Measurements from ENCODE around the gene CDKAL1.

DNA sequence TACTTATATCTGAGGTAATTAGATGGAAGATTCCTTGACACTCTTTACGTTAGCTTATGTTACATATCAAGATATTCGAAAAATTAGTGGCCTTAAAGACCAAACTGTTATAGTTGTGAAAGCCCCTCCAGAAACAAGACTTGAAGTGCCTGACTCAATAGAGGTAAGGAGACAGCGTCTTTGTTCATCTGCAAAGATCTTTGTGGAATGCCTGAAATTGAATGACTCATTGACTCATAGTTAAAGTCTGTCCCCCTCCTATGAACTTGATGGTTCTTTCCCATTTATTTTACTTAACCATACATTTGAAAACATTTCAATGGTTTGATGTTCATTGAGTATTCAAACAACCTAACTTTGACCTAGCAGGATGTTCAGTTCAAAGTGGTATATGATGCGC, 47.6 kb upstream of the CDKAL1 start:
- TF ChIP-seq SIN3A (IDR thresholded peaks at IDR 0.05; ENCODE audit: borderline replicate concordance, insufficient read depth, low read length) = no peak
- TF ChIP-seq POLR2AphosphoS5 (IDR thresholded peaks at IDR 0.05; ENCODE audit: low read depth, low read length) = no peak
- TF ChIP-seq, protein P1, sequence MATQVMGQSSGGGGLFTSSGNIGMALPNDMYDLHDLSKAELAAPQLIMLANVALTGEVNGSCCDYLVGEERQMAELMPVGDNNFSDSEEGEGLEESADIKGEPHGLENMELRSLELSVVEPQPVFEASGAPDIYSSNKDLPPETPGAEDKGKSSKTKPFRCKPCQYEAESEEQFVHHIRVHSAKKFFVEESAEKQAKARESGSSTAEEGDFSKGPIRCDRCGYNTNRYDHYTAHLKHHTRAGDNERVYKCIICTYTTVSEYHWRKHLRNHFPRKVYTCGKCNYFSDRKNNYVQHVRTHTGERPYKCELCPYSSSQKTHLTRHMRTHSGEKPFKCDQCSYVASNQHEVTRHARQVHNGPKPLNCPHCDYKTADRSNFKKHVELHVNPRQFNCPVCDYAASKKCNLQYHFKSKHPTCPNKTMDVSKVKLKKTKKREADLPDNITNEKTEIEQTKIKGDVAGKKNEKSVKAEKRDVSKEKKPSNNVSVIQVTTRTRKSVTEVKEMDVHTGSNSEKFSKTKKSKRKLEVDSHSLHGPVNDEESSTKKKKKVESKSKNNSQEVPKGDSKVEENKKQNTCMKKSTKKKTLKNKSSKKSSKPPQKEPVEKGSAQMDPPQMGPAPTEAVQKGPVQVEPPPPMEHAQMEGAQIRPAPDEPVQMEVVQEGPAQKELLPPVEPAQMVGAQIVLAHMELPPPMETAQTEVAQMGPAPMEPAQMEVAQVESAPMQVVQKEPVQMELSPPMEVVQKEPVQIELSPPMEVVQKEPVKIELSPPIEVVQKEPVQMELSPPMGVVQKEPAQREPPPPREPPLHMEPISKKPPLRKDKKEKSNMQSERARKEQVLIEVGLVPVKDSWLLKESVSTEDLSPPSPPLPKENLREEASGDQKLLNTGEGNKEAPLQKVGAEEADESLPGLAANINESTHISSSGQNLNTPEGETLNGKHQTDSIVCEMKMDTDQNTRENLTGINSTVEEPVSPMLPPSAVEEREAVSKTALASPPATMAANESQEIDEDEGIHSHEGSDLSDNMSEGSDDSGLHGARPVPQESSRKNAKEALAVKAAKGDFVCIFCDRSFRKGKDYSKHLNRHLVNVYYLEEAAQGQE (IDR thresholded peaks at IDR 0.05; ENCODE audit: insufficient read depth in 1 of 2, low read depth in 2 of 2, low read length in 2 of 2) = no peak
